Activated CD8-positive, alpha-beta T cell treated with anti-CD3 and anti-CD28 coated beads, Interleukin-2, amount 10 ng/mL, durations not matched to agents 7 days and 5 days (primary cell): ENCODE data around the gene AOPEP. TPM values are rescaled to one million over a fixed set of nuclear protein-coding genes. Genes with fewer than 3 reads are reported as not detected.

ENCODE experiments used
- ATAC-seq: fragments of 150-1000 bp; cut with Tn5 transposase; one replicate; pipeline ENCODE4 v1.10.0; 2021; ENCODE audit warnings: moderate library complexity
- CTCF ChIA-PET: fragments of 350-600 bp; sonication (Branson Sonifier 250); formaldehyde crosslinking; loops from one replicate; lab custom pipeline; 2021; ENCODE audit warnings: antibody characterized with exemption; lab: Charles Lee
- POLR2A ChIA-PET: fragments of 350-600 bp; sonication (Branson Sonifier 250); formaldehyde crosslinking; loops from one replicate; lab custom pipeline; 2021; ENCODE audit warnings: antibody characterized with exemption; lab: Charles Lee
- DNase-seq: peaks from one replicate; pipeline ENCODE4 v3.0.0-alpha.2; 2020
- H3K27ac Mint-ChIP-seq: one replicate; pipeline ENCODE4 v1.8.0; 2021; ENCODE audit warnings: mild to moderate bottlenecking, mixed read lengths
- H3K27me3 Mint-ChIP-seq: one replicate; pipeline ENCODE4 v1.8.0; 2021; ENCODE audit warnings: low read depth, mixed read lengths
- H3K36me3 Mint-ChIP-seq: one replicate; pipeline ENCODE4 v1.8.0; 2021; ENCODE audit warnings: low read depth, mixed read lengths
- H3K4me1 Mint-ChIP-seq: one replicate; pipeline ENCODE4 v1.8.0; 2021; ENCODE audit warnings: low read depth, mixed read lengths
- H3K4me3 Mint-ChIP-seq: one replicate; pipeline ENCODE4 v1.8.0; 2021; ENCODE audit warnings: mild to moderate bottlenecking, mixed read lengths
- H3K9me3 Mint-ChIP-seq: one replicate; pipeline ENCODE4 v1.8.0; 2022; ENCODE audit warnings: mixed read lengths; ENCODE audit not compliant: insufficient read depth
- total RNA-seq, 2 experiments: library from RNA; stranded (reverse); gene quantifications; one replicate each; pipeline ENCODE4 v1.2.3, GENCODE V29; 2021

Gene AOPEP
- total RNA-seq, 2 experiments from 2014 or later = 7.2 to 8.9 TPM

GRCh38 chr9:94928691-94929368 lies 202.3 kb downstream of the AOPEP start:
- ChIA-PET POLR2A (no interaction called here), CTCF (no interaction called here)
- no peak for DNase-seq
- ATAC-seq = no peak
- Mint-ChIP-seq H3K27ac (no peak overlapping the region), H3K9me3 (no peaks in the 10 kb centered on the region), H3K4me3 (no peak overlapping the region), H3K4me1 (no peaks in the 10 kb centered on the region), H3K27me3 (no peaks in the 10 kb centered on the region), H3K36me3 (no peaks in the 10 kb centered on the region)

- H3K36me3 Mint-ChIP-seq = no peaks in the 10 kb centered on the region
- POLR2A ChIA-PET = no interaction called here
Observed at GRCh38 chr9:94929369-94929756, 202.9 kb downstream of the AOPEP start.

GRCh38 chr9:94931036-94931633 lies 204.6 kb downstream of the AOPEP start:
- Mint-ChIP-seq H3K4me1 (no peaks in the 10 kb centered on the region), H3K27me3 (no peaks in the 10 kb centered on the region), H3K4me3 (no peak overlapping the region), H3K27ac (no peak overlapping the region), H3K9me3 (no peaks in the 10 kb centered on the region), H3K36me3 (no peaks in the 10 kb centered on the region)
- ChIA-PET POLR2A (interaction anchor here (0.6 kb wide), 1 partner anchor 856 kb away, joined by 4 read pairs; no protein-coding TSS in a partner anchor), CTCF (no interaction called here)
- ATAC-seq = no peak
- no peak for DNase-seq

More at GRCh38 chr9:94929369-94929756, 202.9 kb downstream of the AOPEP start:
- CTCF ChIA-PET = no interaction called here
- H3K4me3 Mint-ChIP-seq = no peak overlapping the region
- no peak overlapping the region for H3K27ac Mint-ChIP-seq
- DNase-seq (no peak), ATAC-seq (no peak)
- H3K4me1 Mint-ChIP-seq = no peaks in the 10 kb centered on the region
- H3K9me3 Mint-ChIP-seq = no peaks in the 10 kb centered on the region
- H3K27me3 Mint-ChIP-seq = no peaks in the 10 kb centered on the region

GRCh38 chr9:94931740-94932139 lies 205.2 kb downstream of the AOPEP start:
- H3K27me3 Mint-ChIP-seq = no peaks in the 10 kb centered on the region

GRCh38 chr9:94932652-94933510 lies 206.4 kb downstream of the AOPEP start:
- Mint-ChIP-seq H3K27me3 (no peaks in the 10 kb centered on the region), H3K4me3 (no peak overlapping the region), H3K36me3 (no peaks in the 10 kb centered on the region), H3K9me3 (no peaks in the 10 kb centered on the region), H3K4me1 (no peaks in the 10 kb centered on the region), H3K27ac (no peak overlapping the region)
- ChIA-PET CTCF (interaction anchor here (0.7 to 1.2 kb wide), 2 partner anchors 10 to 15 kb away, joined by 3 read pairs; no protein-coding TSS in a partner anchor), POLR2A (no interaction called here)
- DNase-seq (no peak), ATAC-seq (no peak)

More at GRCh38 chr9:94931740-94932139, 205.2 kb downstream of the AOPEP start:
- ATAC-seq (no peak), DNase-seq (no peak)
- no peaks in the 10 kb centered on the region for H3K9me3 Mint-ChIP-seq
- H3K36me3 Mint-ChIP-seq = no peaks in the 10 kb centered on the region
- H3K4me1 Mint-ChIP-seq = no peaks in the 10 kb centered on the region
- H3K27ac Mint-ChIP-seq = no peak overlapping the region
- CTCF ChIA-PET = no interaction called here
- no peak overlapping the region for H3K4me3 Mint-ChIP-seq
- POLR2A ChIA-PET = no interaction called here

GRCh38 chr9:94933511-94933828 lies 207.0 kb downstream of the AOPEP start:
- Mint-ChIP-seq H3K27ac (no peak overlapping the region), H3K4me3 (no peak overlapping the region), H3K4me1 (no peaks in the 10 kb centered on the region), H3K9me3 (no peaks in the 10 kb centered on the region), H3K27me3 (no peaks in the 10 kb centered on the region), H3K36me3 (no peaks in the 10 kb centered on the region)
- ChIA-PET POLR2A (no interaction called here), CTCF (interaction anchor here (0.7 to 1.2 kb wide), 2 partner anchors 11 to 16 kb away, joined by 3 read pairs; no protein-coding TSS in a partner anchor)
- DNase-seq (no peak), ATAC-seq (no peak)

GRCh38 chr9:94934816-94935328 lies 208.4 kb downstream of the AOPEP start:
- H3K4me3 Mint-ChIP-seq = no peak overlapping the region
- ChIA-PET POLR2A (no interaction called here), CTCF (no interaction called here)
- H3K4me1 Mint-ChIP-seq = no peaks in the 10 kb centered on the region
- no peaks in the 10 kb centered on the region for H3K27me3 Mint-ChIP-seq
- no peak overlapping the region for H3K27ac Mint-ChIP-seq
- H3K9me3 Mint-ChIP-seq = no peaks in the 10 kb centered on the region
- no peak for ATAC-seq
- DNase-seq = no peak
- no peaks in the 10 kb centered on the region for H3K36me3 Mint-ChIP-seq

- ChIA-PET CTCF (no interaction called here), POLR2A (no interaction called here)
- ATAC-seq = no peak
- Mint-ChIP-seq H3K36me3 (no peaks in the 10 kb centered on the region), H3K9me3 (no peaks in the 10 kb centered on the region), H3K4me3 (no peak overlapping the region), H3K27ac (no peak overlapping the region), H3K4me1 (no peaks in the 10 kb centered on the region), H3K27me3 (no peaks in the 10 kb centered on the region)
- no peak for DNase-seq
Observed at GRCh38 chr9:94935396-94935795, 208.9 kb downstream of the AOPEP start.

GRCh38 chr9:94936419-94936818 lies 209.9 kb downstream of the AOPEP start:
- DNase-seq = no peak
- H3K27ac Mint-ChIP-seq = no peak overlapping the region
- no peak for ATAC-seq
- H3K9me3 Mint-ChIP-seq = no peaks in the 10 kb centered on the region
- H3K4me1 Mint-ChIP-seq = no peaks in the 10 kb centered on the region
- no peaks in the 10 kb centered on the region for H3K27me3 Mint-ChIP-seq
- H3K36me3 Mint-ChIP-seq = no peaks in the 10 kb centered on the region
- no peak overlapping the region for H3K4me3 Mint-ChIP-seq
- CTCF ChIA-PET = no interaction called here
- POLR2A ChIA-PET = no interaction called here

- H3K36me3 Mint-ChIP-seq = no peaks in the 10 kb centered on the region
- CTCF ChIA-PET = no interaction called here
- DNase-seq = no peak
- POLR2A ChIA-PET = no interaction called here
- no peaks in the 10 kb centered on the region for H3K9me3 Mint-ChIP-seq
- no peak overlapping the region for H3K4me3 Mint-ChIP-seq
- ATAC-seq = no peak
- no peak overlapping the region for H3K27ac Mint-ChIP-seq
- no peaks in the 10 kb centered on the region for H3K27me3 Mint-ChIP-seq
- no peaks in the 10 kb centered on the region for H3K4me1 Mint-ChIP-seq
Observed at GRCh38 chr9:94937214-94937903, 210.9 kb downstream of the AOPEP start.

- ChIA-PET POLR2A (no interaction called here), CTCF (no interaction called here)
- Mint-ChIP-seq H3K4me3 (no peak overlapping the region), H3K27me3 (no peaks in the 10 kb centered on the region), H3K4me1 (no peaks in the 10 kb centered on the region), H3K9me3 (no peaks in the 10 kb centered on the region), H3K27ac (no peak overlapping the region), H3K36me3 (no peaks in the 10 kb centered on the region)
- no peak for ATAC-seq
- DNase-seq = no peak
Observed at GRCh38 chr9:94938384-94938783, 211.9 kb downstream of the AOPEP start.
